ENCODE measurements around the gene TINAGL1.
A peak's percentile ranks its signal among the peaks of the same experiment; 100 is the strongest.

DNA sequence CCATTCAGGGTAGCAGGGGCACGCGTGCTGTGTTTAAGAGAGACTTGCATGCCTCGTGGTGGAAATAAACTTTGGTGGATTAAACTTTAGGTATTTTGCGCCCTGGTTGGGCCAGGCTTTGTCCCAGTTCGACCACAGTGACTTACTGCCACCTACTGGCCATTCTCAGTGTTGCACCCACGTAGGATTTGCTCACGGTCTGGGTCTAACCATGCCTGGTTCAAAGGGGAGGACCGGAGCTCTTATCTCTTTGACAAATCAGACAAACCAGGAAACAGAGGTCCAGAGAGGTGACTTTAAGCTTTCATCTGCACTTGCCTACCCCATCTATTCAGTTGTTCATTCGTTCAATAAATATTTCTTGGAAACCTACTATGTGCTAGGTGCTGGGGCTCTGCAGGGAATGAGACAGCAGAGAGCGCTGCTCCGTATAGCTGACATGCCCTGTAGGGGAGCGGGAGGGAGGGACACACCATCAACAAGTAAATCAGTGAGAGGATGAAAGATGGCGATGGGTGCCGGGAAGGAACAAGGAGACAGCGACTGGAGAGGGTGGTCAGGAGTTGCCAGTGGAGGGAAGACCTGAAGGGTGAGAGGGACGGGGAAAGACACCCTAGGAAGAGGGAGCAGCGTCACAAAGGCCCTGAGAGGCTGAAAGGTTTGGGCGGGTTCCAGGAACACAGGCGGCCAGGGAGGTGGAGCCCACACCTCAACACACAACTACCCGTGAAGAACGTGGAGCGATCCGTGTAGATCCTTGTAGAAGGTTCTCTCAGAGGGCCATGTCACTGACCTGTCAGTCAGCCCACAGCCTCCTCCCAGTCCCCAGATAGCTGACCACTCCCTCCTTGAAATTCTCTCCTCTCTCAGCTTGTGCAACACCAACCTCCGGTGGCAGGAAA is 27.2 kb upstream of the TINAGL1 start:
- TF ChIP-seq, protein P1, sequence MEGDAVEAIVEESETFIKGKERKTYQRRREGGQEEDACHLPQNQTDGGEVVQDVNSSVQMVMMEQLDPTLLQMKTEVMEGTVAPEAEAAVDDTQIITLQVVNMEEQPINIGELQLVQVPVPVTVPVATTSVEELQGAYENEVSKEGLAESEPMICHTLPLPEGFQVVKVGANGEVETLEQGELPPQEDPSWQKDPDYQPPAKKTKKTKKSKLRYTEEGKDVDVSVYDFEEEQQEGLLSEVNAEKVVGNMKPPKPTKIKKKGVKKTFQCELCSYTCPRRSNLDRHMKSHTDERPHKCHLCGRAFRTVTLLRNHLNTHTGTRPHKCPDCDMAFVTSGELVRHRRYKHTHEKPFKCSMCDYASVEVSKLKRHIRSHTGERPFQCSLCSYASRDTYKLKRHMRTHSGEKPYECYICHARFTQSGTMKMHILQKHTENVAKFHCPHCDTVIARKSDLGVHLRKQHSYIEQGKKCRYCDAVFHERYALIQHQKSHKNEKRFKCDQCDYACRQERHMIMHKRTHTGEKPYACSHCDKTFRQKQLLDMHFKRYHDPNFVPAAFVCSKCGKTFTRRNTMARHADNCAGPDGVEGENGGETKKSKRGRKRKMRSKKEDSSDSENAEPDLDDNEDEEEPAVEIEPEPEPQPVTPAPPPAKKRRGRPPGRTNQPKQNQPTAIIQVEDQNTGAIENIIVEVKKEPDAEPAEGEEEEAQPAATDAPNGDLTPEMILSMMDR (conservative IDR thresholded peaks at IDR 0.05), result peak; percentile 100
- no peak for TF ChIP-seq EZH2 (IDR thresholded peaks at IDR 0.05; ENCODE audit: low read depth)
